HT-29 (cell line): ENCODE data around the gene RGS13. TPM values are rescaled to one million over a fixed set of nuclear protein-coding genes. Genes with fewer than 3 reads are reported as not detected.
A peak's percentile ranks its signal among the peaks of the same experiment; 100 is the strongest.

Experiments used
- DNase-seq: peaks from one replicate; pipeline ENCODE4 v3.0.0-alpha.2; 2015; ENCODE audit warnings: low spot score
- total RNA-seq: library from RNA; depleted of rRNA; stranded (reverse); fragments of >200 nt; shearing (Covaris generic); gene quantifications from 2 replicates; pipeline ENCODE4 v1.2.3, GENCODE V29; 2014; rRNA removed

Gene RGS13
- total RNA-seq, result not detected in 2 replicates

GRCh38 chr1:192635939-192636338 lies at the start of gene RGS13:
Gene RGS13 (plus strand): TSS chr1:192636147. CDS start chr1:192644335, 8,188 bp downstream.
- DNase-seq, result no peak

GRCh38 chr1:192587386-192588266 lies 48.3 kb upstream of the RGS13 start:
- DNase-seq, result no peak

GRCh38 chr1:192588546-192588945 lies 47.4 kb upstream of the RGS13 start:
- DNase-seq, result no peak

GRCh38 chr1:192589813-192590212 lies 46.1 kb upstream of the RGS13 start:
- DNase-seq, result no peak

GRCh38 chr1:192592517-192592916 lies 43.4 kb upstream of the RGS13 start:
- DNase-seq, result no peak

GRCh38 chr1:192592981-192593708 lies 42.8 kb upstream of the RGS13 start:
- no peak for DNase-seq

- DNase-seq, result no peak
Observed at GRCh38 chr1:192595299-192595698, 40.6 kb upstream of the RGS13 start.

GRCh38 chr1:192598589-192598988 lies 37.4 kb upstream of the RGS13 start:
- DNase-seq, result no peak

GRCh38 chr1:192600275-192600674 lies 35.7 kb upstream of the RGS13 start:
- no peak for DNase-seq

- DNase-seq, result no peak
Observed at GRCh38 chr1:192601143-192601542, 34.8 kb upstream of the RGS13 start.

- no peak for DNase-seq
Observed at GRCh38 chr1:192601567-192601966, 34.4 kb upstream of the RGS13 start.

GRCh38 chr1:192602757-192603156 lies 33.2 kb upstream of the RGS13 start:
- no peak for DNase-seq

GRCh38 chr1:192603218-192603787 lies 32.6 kb upstream of the RGS13 start:
- no peak for DNase-seq

GRCh38 chr1:192604979-192605620 lies 30.8 kb upstream of the RGS13 start:
- no peak for DNase-seq

- DNase-seq, result no peak
Observed at GRCh38 chr1:192608671-192609070, 27.3 kb upstream of the RGS13 start.

- DNase-seq, result no peak
Observed at GRCh38 chr1:192609110-192610079, 26.6 kb upstream of the RGS13 start.

GRCh38 chr1:192610112-192610889 lies 25.6 kb upstream of the RGS13 start:
- peak; percentile 63 for DNase-seq

- DNase-seq, result no peak
Observed at GRCh38 chr1:192615055-192615454, 20.9 kb upstream of the RGS13 start.

- no peak for DNase-seq
Observed at GRCh38 chr1:192620071-192620635, 15.8 kb upstream of the RGS13 start.
